Measurements from ENCODE around the gene CDK5RAP1. TPM values are rescaled to one million over a fixed set of nuclear protein-coding genes. Genes with fewer than 3 reads are reported as not detected.

CDK5RAP1 gene
- total and polyA plus RNA-seq, 2 of the 8 experiments (the other 6 are each of a cell fraction or from before 2014, with no cell fraction given): 37.8 to 46.6 TPM

DNA sequence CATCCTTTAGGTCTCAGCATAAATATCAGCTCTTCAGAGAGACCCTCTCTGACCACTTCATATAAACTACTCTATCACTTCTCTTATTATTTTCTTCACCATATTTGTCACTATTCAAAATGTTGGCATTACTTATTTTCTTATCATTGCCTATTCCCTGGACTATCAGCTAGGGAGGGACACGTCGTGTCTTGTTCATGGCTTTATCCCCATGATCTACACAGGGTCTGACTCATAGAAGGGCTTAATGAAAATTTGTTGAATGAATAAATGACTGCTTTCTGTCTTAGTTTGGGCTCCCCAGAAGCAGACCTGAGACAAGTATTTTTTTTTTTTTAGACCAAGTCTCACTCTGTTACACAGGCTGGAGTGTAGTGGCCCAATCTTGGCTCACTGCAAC, 3.0 kb upstream of the CDK5RAP1 start (continued):
- TF ChIP-seq, protein P1, sequence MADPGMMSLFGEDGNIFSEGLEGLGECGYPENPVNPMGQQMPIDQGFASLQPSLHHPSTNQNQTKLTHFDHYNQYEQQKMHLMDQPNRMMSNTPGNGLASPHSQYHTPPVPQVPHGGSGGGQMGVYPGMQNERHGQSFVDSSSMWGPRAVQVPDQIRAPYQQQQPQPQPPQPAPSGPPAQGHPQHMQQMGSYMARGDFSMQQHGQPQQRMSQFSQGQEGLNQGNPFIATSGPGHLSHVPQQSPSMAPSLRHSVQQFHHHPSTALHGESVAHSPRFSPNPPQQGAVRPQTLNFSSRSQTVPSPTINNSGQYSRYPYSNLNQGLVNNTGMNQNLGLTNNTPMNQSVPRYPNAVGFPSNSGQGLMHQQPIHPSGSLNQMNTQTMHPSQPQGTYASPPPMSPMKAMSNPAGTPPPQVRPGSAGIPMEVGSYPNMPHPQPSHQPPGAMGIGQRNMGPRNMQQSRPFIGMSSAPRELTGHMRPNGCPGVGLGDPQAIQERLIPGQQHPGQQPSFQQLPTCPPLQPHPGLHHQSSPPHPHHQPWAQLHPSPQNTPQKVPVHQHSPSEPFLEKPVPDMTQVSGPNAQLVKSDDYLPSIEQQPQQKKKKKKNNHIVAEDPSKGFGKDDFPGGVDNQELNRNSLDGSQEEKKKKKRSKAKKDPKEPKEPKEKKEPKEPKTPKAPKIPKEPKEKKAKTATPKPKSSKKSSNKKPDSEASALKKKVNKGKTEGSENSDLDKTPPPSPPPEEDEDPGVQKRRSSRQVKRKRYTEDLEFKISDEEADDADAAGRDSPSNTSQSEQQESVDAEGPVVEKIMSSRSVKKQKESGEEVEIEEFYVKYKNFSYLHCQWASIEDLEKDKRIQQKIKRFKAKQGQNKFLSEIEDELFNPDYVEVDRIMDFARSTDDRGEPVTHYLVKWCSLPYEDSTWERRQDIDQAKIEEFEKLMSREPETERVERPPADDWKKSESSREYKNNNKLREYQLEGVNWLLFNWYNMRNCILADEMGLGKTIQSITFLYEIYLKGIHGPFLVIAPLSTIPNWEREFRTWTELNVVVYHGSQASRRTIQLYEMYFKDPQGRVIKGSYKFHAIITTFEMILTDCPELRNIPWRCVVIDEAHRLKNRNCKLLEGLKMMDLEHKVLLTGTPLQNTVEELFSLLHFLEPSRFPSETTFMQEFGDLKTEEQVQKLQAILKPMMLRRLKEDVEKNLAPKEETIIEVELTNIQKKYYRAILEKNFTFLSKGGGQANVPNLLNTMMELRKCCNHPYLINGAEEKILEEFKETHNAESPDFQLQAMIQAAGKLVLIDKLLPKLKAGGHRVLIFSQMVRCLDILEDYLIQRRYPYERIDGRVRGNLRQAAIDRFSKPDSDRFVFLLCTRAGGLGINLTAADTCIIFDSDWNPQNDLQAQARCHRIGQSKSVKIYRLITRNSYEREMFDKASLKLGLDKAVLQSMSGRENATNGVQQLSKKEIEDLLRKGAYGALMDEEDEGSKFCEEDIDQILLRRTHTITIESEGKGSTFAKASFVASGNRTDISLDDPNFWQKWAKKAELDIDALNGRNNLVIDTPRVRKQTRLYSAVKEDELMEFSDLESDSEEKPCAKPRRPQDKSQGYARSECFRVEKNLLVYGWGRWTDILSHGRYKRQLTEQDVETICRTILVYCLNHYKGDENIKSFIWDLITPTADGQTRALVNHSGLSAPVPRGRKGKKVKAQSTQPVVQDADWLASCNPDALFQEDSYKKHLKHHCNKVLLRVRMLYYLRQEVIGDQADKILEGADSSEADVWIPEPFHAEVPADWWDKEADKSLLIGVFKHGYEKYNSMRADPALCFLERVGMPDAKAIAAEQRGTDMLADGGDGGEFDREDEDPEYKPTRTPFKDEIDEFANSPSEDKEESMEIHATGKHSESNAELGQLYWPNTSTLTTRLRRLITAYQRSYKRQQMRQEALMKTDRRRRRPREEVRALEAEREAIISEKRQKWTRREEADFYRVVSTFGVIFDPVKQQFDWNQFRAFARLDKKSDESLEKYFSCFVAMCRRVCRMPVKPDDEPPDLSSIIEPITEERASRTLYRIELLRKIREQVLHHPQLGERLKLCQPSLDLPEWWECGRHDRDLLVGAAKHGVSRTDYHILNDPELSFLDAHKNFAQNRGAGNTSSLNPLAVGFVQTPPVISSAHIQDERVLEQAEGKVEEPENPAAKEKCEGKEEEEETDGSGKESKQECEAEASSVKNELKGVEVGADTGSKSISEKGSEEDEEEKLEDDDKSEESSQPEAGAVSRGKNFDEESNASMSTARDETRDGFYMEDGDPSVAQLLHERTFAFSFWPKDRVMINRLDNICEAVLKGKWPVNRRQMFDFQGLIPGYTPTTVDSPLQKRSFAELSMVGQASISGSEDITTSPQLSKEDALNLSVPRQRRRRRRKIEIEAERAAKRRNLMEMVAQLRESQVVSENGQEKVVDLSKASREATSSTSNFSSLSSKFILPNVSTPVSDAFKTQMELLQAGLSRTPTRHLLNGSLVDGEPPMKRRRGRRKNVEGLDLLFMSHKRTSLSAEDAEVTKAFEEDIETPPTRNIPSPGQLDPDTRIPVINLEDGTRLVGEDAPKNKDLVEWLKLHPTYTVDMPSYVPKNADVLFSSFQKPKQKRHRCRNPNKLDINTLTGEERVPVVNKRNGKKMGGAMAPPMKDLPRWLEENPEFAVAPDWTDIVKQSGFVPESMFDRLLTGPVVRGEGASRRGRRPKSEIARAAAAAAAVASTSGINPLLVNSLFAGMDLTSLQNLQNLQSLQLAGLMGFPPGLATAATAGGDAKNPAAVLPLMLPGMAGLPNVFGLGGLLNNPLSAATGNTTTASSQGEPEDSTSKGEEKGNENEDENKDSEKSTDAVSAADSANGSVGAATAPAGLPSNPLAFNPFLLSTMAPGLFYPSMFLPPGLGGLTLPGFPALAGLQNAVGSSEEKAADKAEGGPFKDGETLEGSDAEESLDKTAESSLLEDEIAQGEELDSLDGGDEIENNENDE (IDR thresholded peaks at IDR 0.05; ENCODE audit: insufficient replicate concordance, low read length): no peak
- TF ChIP-seq CTBP2 (IDR thresholded peaks at IDR 0.05; ENCODE audit: borderline replicate concordance, insufficient read depth, insufficient read length, low read length) (no peak), POU5F1 (IDR thresholded peaks at IDR 0.05; ENCODE audit: low read depth, low read length) (no peak)

Measured in H1 (cell line).